Mesendoderm (in vitro differentiated cells): ENCODE results near the gene XAGE3. TPM values are rescaled to one million over a fixed set of nuclear protein-coding genes. Genes with fewer than 3 reads are reported as not detected.
"Not testable (repeated sequence)": the region's sequence is repeated elsewhere in the genome, so short reads cannot be mapped to it uniquely, and the experiment has no call there.

Experiments
- DNase-seq: peaks from one replicate; pipeline ENCODE4 v3.0.0; 2013
- H2AK5ac ChIP-seq: 2 replicates; pipeline ENCODE4 v1.6.1; 2013; ENCODE audit warnings: low read length, inconsistent platforms
- H2BK120ac ChIP-seq: 2 replicates; pipeline ENCODE4 v1.6.1; 2013; ENCODE audit warnings: low read depth, mild to moderate bottlenecking, low read length, moderate library complexity, mixed read lengths
- H2BK15ac ChIP-seq: replicated peaks from 2 replicates; pipeline ENCODE4 v1.6.1; 2013; ENCODE audit warnings: low read depth, mild to moderate bottlenecking, moderate library complexity
- H2BK5ac ChIP-seq: 2 replicates; pipeline ENCODE4 v1.6.1; 2013; ENCODE audit warnings: low read length, inconsistent platforms
- H3K18ac ChIP-seq: 2 replicates; pipeline ENCODE4 v1.6.1; 2013; ENCODE audit warnings: mild to moderate bottlenecking, low read length, mixed read lengths
- H3K23ac ChIP-seq: one replicate; pipeline ENCODE4 v1.6.1; 2013; ENCODE audit warnings: low read length
- H3K27ac ChIP-seq: 2 replicates; pipeline ENCODE4 v1.5.1; 2013; ENCODE audit warnings: low read depth, mild to moderate bottlenecking, inconsistent platforms, low read length, moderate library complexity
- H3K27me3 ChIP-seq: 2 replicates; pipeline ENCODE4 v1.6.1; 2013; ENCODE audit warnings: low read length, control low read depth, mild to moderate bottlenecking, inconsistent platforms; ENCODE audit not compliant: insufficient read depth, poor library complexity
- H3K36me3 ChIP-seq: 2 replicates; pipeline ENCODE4 v1.6.1; 2013; ENCODE audit warnings: low read length, inconsistent platforms; ENCODE audit not compliant: control insufficient read depth, insufficient read depth
- H3K4ac ChIP-seq: one replicate; pipeline ENCODE4 v1.6.1; 2013; ENCODE audit warnings: low read depth, mild to moderate bottlenecking, low read length, moderate library complexity
- H3K4me1 ChIP-seq: 2 replicates; pipeline ENCODE4 v1.6.1; 2013; ENCODE audit warnings: low read depth, low read length, inconsistent platforms; ENCODE audit not compliant: control insufficient read depth
- H3K4me2 ChIP-seq: 2 replicates; pipeline ENCODE4 v1.6.1; 2013; ENCODE audit warnings: low read length
- H3K4me3 ChIP-seq: 2 replicates; pipeline ENCODE4 v1.5.1; 2013; ENCODE audit warnings: mild to moderate bottlenecking, low read length
- H3K56ac ChIP-seq: one replicate; pipeline ENCODE4 v1.6.1; 2013; ENCODE audit warnings: low read length
- H3K79me1 ChIP-seq: 2 replicates; pipeline ENCODE4 v1.6.1; 2013; ENCODE audit warnings: low read length, inconsistent platforms
- H3K79me2 ChIP-seq: 2 replicates; pipeline ENCODE4 v1.6.1; 2013; ENCODE audit warnings: mild to moderate bottlenecking, low read length; ENCODE audit not compliant: control insufficient read depth, insufficient read depth
- H3K9ac ChIP-seq: 2 replicates; pipeline ENCODE4 v1.6.1; 2013; ENCODE audit warnings: low read length, inconsistent platforms
- H4K5ac ChIP-seq: one replicate; pipeline ENCODE4 v1.6.1; 2013; ENCODE audit warnings: low read length
- H4K8ac ChIP-seq: one replicate; pipeline ENCODE4 v1.6.1; 2013; ENCODE audit warnings: low read depth, mild to moderate bottlenecking, control low read depth, low read length, moderate library complexity
- WGBS: extraction: QIAGEN DNeasy Blood & Tissue Kit; methylation state at CpG from one replicate; pipeline ENCODE4 v1.1.7; 2013; ENCODE audit warnings: low lambda C conversion rate, missing lambda C conversion rate; ENCODE audit not compliant: insufficient coverage; ENCODE audit errors: extremely low coverage; 5-methylcytosine and 5-hydroxymethylcytosine counted together
- polyA plus RNA-seq, 2 experiments: library from polyadenylated mRNA; stranded (reverse); fragments of 200-250 nt; gene quantifications; one replicate each; pipeline ENCODE4 v1.2.3, GENCODE V29; 2013

The XAGE3 gene, protein sequence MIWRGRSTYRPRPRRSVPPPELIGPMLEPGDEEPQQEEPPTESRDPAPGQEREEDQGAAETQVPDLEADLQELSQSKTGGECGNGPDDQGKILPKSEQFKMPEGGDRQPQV
- polyA plus RNA-seq (2013, experiment 1 of 2): not detected
- not detected for polyA plus RNA-seq (2013, experiment 2 of 2)

DNA sequence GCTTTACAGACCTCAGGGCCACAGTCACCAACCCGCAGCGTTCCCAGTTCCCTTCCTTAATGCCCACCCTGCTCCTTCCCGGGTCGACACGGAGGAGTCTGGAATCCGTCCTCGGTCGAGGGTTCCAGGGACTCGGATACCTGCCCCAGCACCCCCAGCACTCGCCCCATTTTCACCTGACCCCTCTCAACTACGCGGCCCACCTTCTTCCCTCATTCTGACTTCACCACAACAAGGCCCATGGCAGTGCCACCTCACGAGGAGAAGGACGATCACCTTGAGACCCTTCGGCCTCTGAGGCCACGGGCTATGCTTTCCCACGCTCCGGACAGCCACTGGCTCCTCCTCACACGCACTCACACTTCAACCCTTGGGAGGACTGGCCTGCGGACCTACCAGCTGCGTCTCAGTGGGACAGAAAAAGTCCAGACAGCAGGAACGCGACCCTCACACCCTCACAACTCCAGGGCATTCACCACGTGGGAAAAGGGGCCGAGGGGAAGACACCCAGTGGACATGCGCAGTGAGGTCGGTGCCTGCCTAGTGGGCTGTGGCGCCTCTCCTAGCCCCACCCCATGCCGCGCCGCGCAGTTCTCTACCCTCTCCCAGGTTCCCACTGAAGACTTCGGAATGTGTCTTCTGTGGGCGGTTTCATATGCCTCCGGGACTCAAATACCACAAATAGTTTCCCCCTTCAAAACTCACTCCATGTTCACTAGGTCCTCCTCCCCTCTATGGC, at the start of gene XAGE3:
TSS of gene XAGE3 (minus strand) at position 474 of the 739 bp plus-strand sequence. CDS start 950 bp downstream, outside the sequence.
- WGBS: no CpG with 5 or more reads among the region's 35 CpGs
- no peaks in the 10 kb centered on the region for H3K79me2 ChIP-seq
- H3K4me2 ChIP-seq: no peak within 1 kb of the TSS
- H3K4me3 ChIP-seq: no peak within 1 kb of the TSS
- H4K8ac ChIP-seq: no peak within 1 kb of the TSS
- H3K36me3 ChIP-seq: no peaks in the 10 kb centered on the region
- H3K4ac ChIP-seq: no peak within 1 kb of the TSS
- H3K18ac ChIP-seq: no peak within 1 kb of the TSS
- H4K5ac ChIP-seq: no peak within 1 kb of the TSS
- H2BK5ac ChIP-seq: no peak within 1 kb of the TSS
- H3K27me3 ChIP-seq: no peaks in the 10 kb centered on the region
- no peaks in the 10 kb centered on the region for H3K4me1 ChIP-seq
- H3K79me1 ChIP-seq: no peaks in the 10 kb centered on the region
- H2BK120ac ChIP-seq: no peak within 1 kb of the TSS
- no peak within 1 kb of the TSS for H3K23ac ChIP-seq
- no peak within 1 kb of the TSS for H2AK5ac ChIP-seq
- no peak for DNase-seq
- H3K27ac ChIP-seq: no peak within 1 kb of the TSS
- H2BK15ac ChIP-seq: no peak within 1 kb of the TSS
- H3K56ac ChIP-seq: no peak within 1 kb of the TSS
- H3K9ac ChIP-seq: no peak within 1 kb of the TSS

GRCh38 chrX:52914704-52915103, 46.8 kb upstream of the XAGE3 start:
- not testable (repeated sequence) for H3K23ac ChIP-seq, H3K27me3 ChIP-seq, H2BK5ac ChIP-seq, H3K79me1 ChIP-seq, H3K56ac ChIP-seq, H3K27ac ChIP-seq, H2AK5ac ChIP-seq, H2BK120ac ChIP-seq, H3K18ac ChIP-seq, H3K4me1 ChIP-seq, H3K9ac ChIP-seq, H4K8ac ChIP-seq, H3K36me3 ChIP-seq, H4K5ac ChIP-seq, H3K4me2 ChIP-seq, DNase-seq, H3K4me3 ChIP-seq, H3K4ac ChIP-seq, H3K79me2 ChIP-seq, H2BK15ac ChIP-seq
- WGBS: no CpG with 5 or more reads among the region's 3 CpGs

DNA sequence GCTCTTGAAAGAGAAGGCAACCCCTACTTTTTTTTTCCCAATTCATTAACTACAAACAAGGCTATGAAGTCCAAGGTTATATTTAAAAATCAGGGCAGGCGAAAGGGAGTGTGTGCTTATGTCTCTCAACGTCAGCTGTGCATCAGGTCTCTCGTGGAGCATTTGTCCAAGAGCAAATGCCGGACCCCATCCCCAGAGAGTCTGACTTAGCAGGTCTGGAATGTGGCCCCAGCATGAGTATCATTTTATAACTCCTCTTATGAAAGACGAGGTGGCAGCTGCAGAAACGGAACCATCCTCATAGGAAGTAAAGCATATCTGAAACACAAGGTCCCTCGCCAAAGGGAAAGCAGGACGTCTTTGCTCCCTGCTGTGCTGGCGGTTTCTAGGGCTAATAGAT, 45.8 kb upstream of the XAGE3 start:
- H3K79me1 ChIP-seq, H2BK120ac ChIP-seq, H3K27ac ChIP-seq, DNase-seq, H4K8ac ChIP-seq, H3K4me1 ChIP-seq, H3K23ac ChIP-seq, H3K4me2 ChIP-seq, H3K56ac ChIP-seq, H3K79me2 ChIP-seq, H3K9ac ChIP-seq, H3K27me3 ChIP-seq, H2BK15ac ChIP-seq, H3K4ac ChIP-seq, H2AK5ac ChIP-seq, H3K4me3 ChIP-seq, H2BK5ac ChIP-seq, H4K5ac ChIP-seq, H3K18ac ChIP-seq, H3K36me3 ChIP-seq: not testable (repeated sequence)
- WGBS: no CpG with 5 or more reads among the region's 9 CpGs

DNA sequence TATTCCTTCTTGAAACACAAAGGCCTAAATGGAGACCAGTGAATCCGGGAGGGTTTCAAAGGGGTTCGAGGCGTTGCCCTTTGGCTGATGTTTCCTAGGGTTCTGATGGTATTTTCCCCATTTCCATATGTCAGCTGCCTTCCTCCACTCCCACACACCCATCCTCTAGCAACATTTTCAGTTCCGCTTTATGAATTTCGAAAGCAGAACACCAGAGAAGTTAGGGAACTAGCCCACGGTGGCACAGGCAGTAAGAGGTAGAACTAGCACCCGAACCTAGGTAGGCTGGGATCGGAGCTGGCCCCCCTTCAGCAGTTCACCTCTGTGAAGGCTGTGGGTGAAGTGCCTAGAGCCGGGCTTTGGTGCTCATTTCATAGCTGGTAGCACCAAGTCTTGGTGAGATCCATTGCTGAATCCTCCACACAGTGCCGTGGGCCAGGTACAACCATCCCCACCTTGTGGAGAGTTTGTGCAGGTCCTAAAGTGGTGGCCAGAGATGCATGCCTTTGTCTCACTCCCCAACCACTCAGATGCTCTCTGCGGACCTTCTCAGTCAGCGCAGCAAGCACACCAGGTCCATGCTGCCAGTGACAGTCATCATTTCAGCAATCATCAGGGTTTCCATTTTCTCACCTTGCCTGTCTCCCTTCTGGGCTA, 41.6 kb upstream of the XAGE3 start:
- H3K79me1 ChIP-seq, H3K4me3 ChIP-seq, H3K18ac ChIP-seq, H3K23ac ChIP-seq, H2AK5ac ChIP-seq, H4K8ac ChIP-seq, H3K79me2 ChIP-seq, H3K56ac ChIP-seq, H3K27me3 ChIP-seq, H3K27ac ChIP-seq, DNase-seq, H3K4me1 ChIP-seq, H4K5ac ChIP-seq, H3K9ac ChIP-seq, H3K36me3 ChIP-seq, H2BK5ac ChIP-seq, H2BK15ac ChIP-seq, H3K4me2 ChIP-seq, H2BK120ac ChIP-seq, H3K4ac ChIP-seq: not testable (repeated sequence)
- no CpG with 5 or more reads among the region's 12 CpGs for WGBS

DNA sequence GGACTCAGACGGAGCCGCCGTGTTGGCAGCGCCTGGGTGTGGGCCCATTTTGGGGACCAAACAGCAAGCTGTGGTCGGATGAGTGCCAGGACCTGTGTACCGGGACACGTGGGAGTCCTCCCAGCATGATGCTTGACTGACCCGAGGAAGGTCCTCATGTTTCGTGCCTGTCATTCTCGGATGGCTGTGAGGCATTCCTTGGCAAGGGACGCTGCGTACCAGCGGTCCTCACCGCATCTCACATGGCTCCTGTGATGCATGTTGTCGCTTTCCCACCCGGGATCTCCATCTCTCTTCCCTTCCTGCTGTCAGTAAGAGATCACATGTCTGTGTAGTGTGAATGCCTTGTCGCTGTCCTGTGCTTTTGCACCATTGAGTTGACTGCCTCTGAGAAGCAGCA, 40.0 kb upstream of the XAGE3 start:
- DNase-seq, H3K4me2 ChIP-seq, H3K9ac ChIP-seq, H4K5ac ChIP-seq, H3K79me2 ChIP-seq, H3K56ac ChIP-seq, H3K79me1 ChIP-seq, H3K4me1 ChIP-seq, H3K27me3 ChIP-seq, H2BK15ac ChIP-seq, H3K18ac ChIP-seq, H3K36me3 ChIP-seq, H2BK120ac ChIP-seq, H3K4me3 ChIP-seq, H2BK5ac ChIP-seq, H3K4ac ChIP-seq, H2AK5ac ChIP-seq, H4K8ac ChIP-seq, H3K27ac ChIP-seq, H3K23ac ChIP-seq: not testable (repeated sequence)
- WGBS: no CpG with 5 or more reads among the region's 17 CpGs
